ENCODE data around the gene SPATA18. TPM values are rescaled to one million over a fixed set of nuclear protein-coding genes. Genes with fewer than 3 reads are reported as not detected.
"Not testable (repeated sequence)": the region's sequence is repeated elsewhere in the genome, so short reads cannot be mapped to it uniquely, and the experiment has no call there.

The SPATA18 gene
- total and polyA plus RNA-seq, 5 donors from 2014 or later = not detected

GRCh38 chr4:52081216-52081615 is 30.1 kb downstream of the SPATA18 start:
- peaks cover 0 to 1% (median 0%) of the 10 kb centered on the region in 7 donors for H3K9me3 Mint-ChIP-seq
- no peak overlapping the region for H3K27ac Mint-ChIP-seq
- H3K27ac ChIP-seq (ENCODE audit: insufficient read depth, low read length, poor library complexity, severe bottlenecking) = no peak overlapping the region

DNA sequence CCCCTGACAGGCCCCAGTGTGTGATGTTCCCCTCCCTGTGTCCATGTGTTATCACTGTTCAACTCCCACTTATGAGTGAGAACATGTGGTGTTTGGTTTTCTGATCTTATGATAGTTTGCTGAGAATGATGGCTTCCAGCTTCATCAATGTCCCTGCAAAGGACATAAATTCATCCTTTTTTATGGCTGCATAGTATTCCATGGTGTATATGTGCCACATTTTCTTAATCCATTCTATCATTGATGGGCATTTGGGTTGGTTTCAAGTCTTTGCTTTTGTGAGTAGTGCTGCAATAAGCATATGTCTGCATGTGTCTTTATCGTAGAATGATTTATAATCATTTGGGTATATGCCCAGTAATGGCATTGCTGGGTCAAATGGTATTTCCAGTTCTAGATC is 35.3 kb downstream of the SPATA18 start:
- not testable (repeated sequence) for H3K4me3 ChIP-seq (ENCODE audit: low read depth, low read length); H3K27ac Mint-ChIP-seq; H3K36me3 ChIP-seq (ENCODE audit: control insufficient read depth, insufficient read depth, low read length); DNase-seq; H3K9me3 Mint-ChIP-seq; H3K4me1 Mint-ChIP-seq; ATAC-seq (ENCODE audit: low read depth in 2 of 2); H3K4me1 ChIP-seq (ENCODE audit: control insufficient read depth, insufficient read depth, low read length, poor library complexity, severe bottlenecking); H3K9me3 ChIP-seq (ENCODE audit: control insufficient read depth in 2 of 2, low read length in 2 of 2); H3K27ac ChIP-seq (ENCODE audit: insufficient read depth, low read length, poor library complexity, severe bottlenecking); H3K27me3 Mint-ChIP-seq; H3K36me3 Mint-ChIP-seq; H3K4me3 Mint-ChIP-seq; H3K27me3 ChIP-seq (ENCODE audit: control insufficient read depth, insufficient read depth, low read length)

More at GRCh38 chr4:52081216-52081615, 30.1 kb downstream of the SPATA18 start:
- ATAC-seq (ENCODE audit: low read depth in 2 of 2) (no peak), DNase-seq (no peak)
- Histone ChIP-seq H3K27me3 (ENCODE audit: control insufficient read depth, insufficient read depth, low read length) (peaks cover 7% of the 10 kb centered on the region), H3K4me1 (ENCODE audit: control insufficient read depth, insufficient read depth, low read length, poor library complexity, severe bottlenecking) (no peaks in the 10 kb centered on the region), H3K4me3 (ENCODE audit: low read depth, low read length) (no peak overlapping the region), H3K36me3 (ENCODE audit: control insufficient read depth, insufficient read depth, low read length) (no peaks in the 10 kb centered on the region), H3K9me3 (ENCODE audit: control insufficient read depth in 2 of 2, low read length in 2 of 2) (no peaks in the 10 kb centered on the region)
- Mint-ChIP-seq H3K27me3 (peaks cover 15% of the 10 kb centered on the region), H3K36me3 (no peaks in the 10 kb centered on the region), H3K4me3 (no peak overlapping the region), H3K4me1 (no peaks in the 10 kb centered on the region)

- Histone ChIP-seq H3K27me3 (ENCODE audit: control insufficient read depth, insufficient read depth, low read length) (no peaks in the 10 kb centered on the region), H3K9me3 (ENCODE audit: control insufficient read depth in 2 of 2, low read length in 2 of 2) (no peaks in the 10 kb centered on the region), H3K4me1 (ENCODE audit: control insufficient read depth, insufficient read depth, low read length, poor library complexity, severe bottlenecking) (no peaks in the 10 kb centered on the region), H3K36me3 (ENCODE audit: control insufficient read depth, insufficient read depth, low read length) (no peaks in the 10 kb centered on the region), H3K27ac (ENCODE audit: insufficient read depth, low read length, poor library complexity, severe bottlenecking) (no peak overlapping the region), H3K4me3 (ENCODE audit: low read depth, low read length) (no peak overlapping the region)
- Mint-ChIP-seq H3K27ac (no peak overlapping the region), H3K36me3 (no peaks in the 10 kb centered on the region), H3K27me3 (peaks cover 4% of the 10 kb centered on the region), H3K4me1 (no peaks in the 10 kb centered on the region), H3K9me3 (peaks cover 0 to 7% (median 3%) of the 10 kb centered on the region in 7 donors), H3K4me3 (no peak overlapping the region)
- no peak for ATAC-seq (ENCODE audit: low read depth in 2 of 2)
- DNase-seq = no peak
Measured at GRCh38 chr4:52091801-52092200, 40.7 kb downstream of the SPATA18 start.

DNA sequence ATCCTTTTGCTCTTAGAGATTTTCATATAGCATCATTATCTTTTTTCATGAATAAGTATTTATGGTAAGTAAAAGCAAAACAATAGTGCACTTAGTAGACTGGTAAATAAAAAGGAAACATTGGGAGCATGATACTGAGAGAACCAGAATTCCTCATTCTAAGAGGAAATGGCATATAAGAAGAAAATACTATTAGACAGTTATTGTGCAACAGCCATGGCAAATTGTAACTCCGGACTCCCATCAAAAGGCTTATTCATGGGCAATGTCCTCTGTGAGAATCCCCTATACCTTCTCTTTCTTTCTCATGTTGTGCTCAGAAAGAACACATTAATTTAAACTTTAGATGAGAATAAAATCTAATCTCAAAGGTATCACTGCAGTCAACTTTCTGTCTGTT is 42.4 kb downstream of the SPATA18 start:
- Mint-ChIP-seq H3K4me1 (no peaks in the 10 kb centered on the region), H3K36me3 (no peaks in the 10 kb centered on the region), H3K9me3 (peaks cover 0 to 8% (median 0%) of the 10 kb centered on the region in 7 donors), H3K27ac (no peak overlapping the region), H3K27me3 (peaks cover 4% of the 10 kb centered on the region), H3K4me3 (no peak overlapping the region)
- no peaks in the 10 kb centered on the region for H3K36me3 ChIP-seq (ENCODE audit: control insufficient read depth, insufficient read depth, low read length)
- no peak overlapping the region for H3K4me3 ChIP-seq (ENCODE audit: low read depth, low read length)
- DNase-seq (no peak), ATAC-seq (ENCODE audit: low read depth in 2 of 2) (no peak)
- H3K9me3 ChIP-seq (ENCODE audit: control insufficient read depth in 2 of 2, low read length in 2 of 2) = no peaks in the 10 kb centered on the region
- no peaks in the 10 kb centered on the region for H3K4me1 ChIP-seq (ENCODE audit: control insufficient read depth, insufficient read depth, low read length, poor library complexity, severe bottlenecking)
- no peak overlapping the region for H3K27ac ChIP-seq (ENCODE audit: insufficient read depth, low read length, poor library complexity, severe bottlenecking)
- no peaks in the 10 kb centered on the region for H3K27me3 ChIP-seq (ENCODE audit: control insufficient read depth, insufficient read depth, low read length)

DNA sequence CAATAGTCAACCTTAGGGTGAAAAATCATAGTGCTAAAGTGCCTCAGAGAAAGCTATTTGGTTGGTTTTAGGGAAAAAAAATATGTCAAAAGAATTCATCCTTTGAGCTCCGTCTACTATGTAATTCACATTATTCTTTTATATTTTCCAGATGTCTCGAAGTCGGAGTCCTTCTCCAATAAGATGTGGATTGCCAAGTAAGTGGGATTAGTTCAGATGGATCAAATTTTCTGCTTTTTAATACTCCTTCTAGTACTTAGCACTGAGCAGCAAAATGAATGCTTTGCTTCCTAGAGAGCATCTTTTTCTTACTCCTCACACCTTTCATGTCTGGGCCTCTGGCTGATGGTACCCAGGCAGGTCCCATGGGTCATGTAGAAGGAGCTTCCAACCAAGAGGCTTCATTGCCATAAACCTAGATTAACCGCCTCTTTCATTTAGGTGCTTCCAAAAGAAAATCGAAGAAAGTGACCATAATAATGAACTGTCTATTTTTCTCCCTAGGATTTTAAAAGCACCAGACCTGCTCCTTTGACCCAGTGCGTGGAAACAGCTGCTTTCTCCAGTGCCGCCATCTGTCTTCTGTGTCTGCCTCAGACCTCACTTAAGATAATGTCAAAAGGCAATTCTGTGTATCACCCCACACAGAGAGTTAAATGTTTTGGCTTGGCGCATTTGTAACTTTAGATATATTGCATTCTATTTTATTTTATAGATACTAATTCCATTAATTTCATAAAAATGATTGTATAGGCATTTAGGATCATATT is 43.5 kb downstream of the SPATA18 start:
- Histone ChIP-seq H3K9me3 (ENCODE audit: control insufficient read depth in 2 of 2, low read length in 2 of 2) (no peaks in the 10 kb centered on the region), H3K4me1 (ENCODE audit: control insufficient read depth, insufficient read depth, low read length, poor library complexity, severe bottlenecking) (no peaks in the 10 kb centered on the region), H3K36me3 (ENCODE audit: control insufficient read depth, insufficient read depth, low read length) (no peaks in the 10 kb centered on the region), H3K27ac (ENCODE audit: insufficient read depth, low read length, poor library complexity, severe bottlenecking) (no peak overlapping the region), H3K27me3 (ENCODE audit: control insufficient read depth, insufficient read depth, low read length) (no peaks in the 10 kb centered on the region), H3K4me3 (ENCODE audit: low read depth, low read length) (no peak overlapping the region)
- Mint-ChIP-seq H3K9me3 (peaks cover 0 to 8% (median 0%) of the 10 kb centered on the region in 7 donors), H3K4me3 (no peak overlapping the region), H3K27me3 (peaks cover 4% of the 10 kb centered on the region), H3K36me3 (no peaks in the 10 kb centered on the region), H3K4me1 (no peaks in the 10 kb centered on the region), H3K27ac (no peak overlapping the region)
- DNase-seq (no peak), ATAC-seq (ENCODE audit: low read depth in 2 of 2) (no peak)

GRCh38 chr4:52095374-52095773 is 44.3 kb downstream of the SPATA18 start:
- H3K4me3 ChIP-seq (ENCODE audit: low read depth, low read length) = no peak overlapping the region
- Mint-ChIP-seq H3K4me3 (no peak overlapping the region), H3K9me3 (peaks cover 0 to 6% (median 0%) of the 10 kb centered on the region in 7 donors), H3K27ac (no peak overlapping the region), H3K36me3 (no peaks in the 10 kb centered on the region), H3K27me3 (peaks cover 4% of the 10 kb centered on the region), H3K4me1 (no peaks in the 10 kb centered on the region)
- no peaks in the 10 kb centered on the region for H3K4me1 ChIP-seq (ENCODE audit: control insufficient read depth, insufficient read depth, low read length, poor library complexity, severe bottlenecking)
- no peak for ATAC-seq (ENCODE audit: low read depth in 2 of 2)
- no peaks in the 10 kb centered on the region for H3K27me3 ChIP-seq (ENCODE audit: control insufficient read depth, insufficient read depth, low read length)
- no peaks in the 10 kb centered on the region for H3K9me3 ChIP-seq (ENCODE audit: control insufficient read depth in 2 of 2, low read length in 2 of 2)
- H3K27ac ChIP-seq (ENCODE audit: insufficient read depth, low read length, poor library complexity, severe bottlenecking) = no peak overlapping the region
- DNase-seq = no peak
- no peaks in the 10 kb centered on the region for H3K36me3 ChIP-seq (ENCODE audit: control insufficient read depth, insufficient read depth, low read length)

GRCh38 chr4:52096048-52096447 is 44.9 kb downstream of the SPATA18 start:
- Mint-ChIP-seq H3K4me3 (no peak overlapping the region), H3K4me1 (no peaks in the 10 kb centered on the region), H3K9me3 (peaks cover 0 to 6% (median 0%) of the 10 kb centered on the region in 7 donors), H3K27ac (no peak overlapping the region), H3K36me3 (no peaks in the 10 kb centered on the region), H3K27me3 (peaks cover 4% of the 10 kb centered on the region)
- H3K4me1 ChIP-seq (ENCODE audit: control insufficient read depth, insufficient read depth, low read length, poor library complexity, severe bottlenecking) = no peaks in the 10 kb centered on the region
- no peak overlapping the region for H3K27ac ChIP-seq (ENCODE audit: insufficient read depth, low read length, poor library complexity, severe bottlenecking)
- no peaks in the 10 kb centered on the region for H3K36me3 ChIP-seq (ENCODE audit: control insufficient read depth, insufficient read depth, low read length)
- ATAC-seq (ENCODE audit: low read depth in 2 of 2) (no peak), DNase-seq (no peak)
- no peaks in the 10 kb centered on the region for H3K9me3 ChIP-seq (ENCODE audit: control insufficient read depth in 2 of 2, low read length in 2 of 2)
- no peaks in the 10 kb centered on the region for H3K27me3 ChIP-seq (ENCODE audit: control insufficient read depth, insufficient read depth, low read length)
- no peak overlapping the region for H3K4me3 ChIP-seq (ENCODE audit: low read depth, low read length)

DNA sequence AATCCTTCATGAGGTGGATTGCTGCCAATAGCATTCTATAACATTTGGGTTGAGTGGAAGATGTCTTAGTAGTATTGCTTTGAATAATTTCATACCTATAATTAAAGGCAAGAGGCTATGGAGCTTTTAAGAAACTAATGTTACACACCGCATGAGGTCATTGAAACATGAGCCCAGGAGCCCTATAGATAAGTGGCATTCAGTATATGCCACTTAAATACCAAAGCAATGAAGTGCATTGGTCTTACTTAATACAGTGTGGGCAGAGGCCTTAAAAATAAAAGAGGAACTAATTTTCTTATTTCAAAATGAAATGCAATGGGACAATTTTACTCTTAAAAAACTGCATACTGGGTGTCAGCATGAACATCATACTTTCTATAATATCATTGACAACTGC is 47.5 kb downstream of the SPATA18 start:
- H3K9me3 Mint-ChIP-seq = peaks cover 0 to 3% (median 0%) of the 10 kb centered on the region in 7 donors
- H3K4me1 ChIP-seq (ENCODE audit: control insufficient read depth, insufficient read depth, low read length, poor library complexity, severe bottlenecking) = no peaks in the 10 kb centered on the region
- H3K4me3 Mint-ChIP-seq = no peak overlapping the region
- H3K36me3 ChIP-seq (ENCODE audit: control insufficient read depth, insufficient read depth, low read length) = no peaks in the 10 kb centered on the region
- H3K27me3 Mint-ChIP-seq = no peaks in the 10 kb centered on the region
- H3K4me1 Mint-ChIP-seq = no peaks in the 10 kb centered on the region
- no peaks in the 10 kb centered on the region for H3K27me3 ChIP-seq (ENCODE audit: control insufficient read depth, insufficient read depth, low read length)
- DNase-seq = no peak
- no peak overlapping the region for H3K4me3 ChIP-seq (ENCODE audit: low read depth, low read length)
- no peak overlapping the region for H3K27ac ChIP-seq (ENCODE audit: insufficient read depth, low read length, poor library complexity, severe bottlenecking)
- ATAC-seq (ENCODE audit: low read depth in 2 of 2) = no peak
- H3K36me3 Mint-ChIP-seq = no peaks in the 10 kb centered on the region
- no peak overlapping the region for H3K27ac Mint-ChIP-seq
- H3K9me3 ChIP-seq (ENCODE audit: control insufficient read depth in 2 of 2, low read length in 2 of 2) = no peaks in the 10 kb centered on the region
